Stomach (tissue), 9 donors: ENCODE data around the gene TRAF3. TPM values are rescaled to one million over a fixed set of nuclear protein-coding genes. Genes with fewer than 3 reads are reported as not detected.

Experiments used
- DNase-seq, 2 donors: peaks; one replicate each; pipeline versions ENCODE4 v3.0.0 to v3.0.0-alpha.2; 2013 to 2019
- H3K27ac ChIP-seq, 5 donors: fragments of 200-600 bp in 4 of 5; sonication (generic) in 4 of 5; one replicate each; pipeline ENCODE4 v1.5.1; 2013 to 2019; ENCODE audit warnings: mild to moderate bottlenecking in 1 of 5, moderate library complexity in 1 of 5
- H3K27me3 ChIP-seq, 3 donors: fragments of 200-600 bp; sonication (generic); one replicate each; pipeline ENCODE4 v1.5.1; 2017 to 2019; ENCODE audit warnings: mixed run types in 1 of 3
- H3K36me3 ChIP-seq, 4 donors: fragments of 200-600 bp; sonication (generic); 1 replicate in 3 of 4; 2 replicates in 1 of 4; pipeline ENCODE4 v1.5.1; 2016 to 2019
- H3K4me1 ChIP-seq, 4 donors: fragments of 200-600 bp; sonication (generic); one replicate each; pipeline ENCODE4 v1.5.1; 2016 to 2019
- H3K4me3 ChIP-seq, 4 donors: fragments of 200-600 bp; sonication (generic) in 3 of 4; one replicate each; pipeline ENCODE4 v1.5.1; 2016 to 2019; ENCODE audit warnings: mild to moderate bottlenecking in 1 of 4
- H3K9me3 ChIP-seq, 4 donors: fragments of 200-600 bp; sonication (generic); one replicate each; pipeline ENCODE4 v1.5.1; 2016 to 2019
- CTCF ChIP-seq, 7 experiments: fragments of 450-650 bp in 4 of 7; fragments of 200-600 bp in 3 of 7; sonication (generic) in 3 of 7; IDR thresholded peaks; one replicate each; pipeline ENCODE4 v1.5.1; 2016 to 2019; ENCODE audit warnings: antibody characterized with exemption in 7 of 7, control low read depth in 2 of 7, mild to moderate bottlenecking in 1 of 7
- EP300 ChIP-seq: sonication (generic); formaldehyde crosslinking; IDR thresholded peaks from one replicate; pipeline ENCODE4 v1.6.1; 2017; ENCODE audit warnings: antibody characterized with exemption
- POLR2A ChIP-seq, 4 donors: fragments of 450-650 bp; IDR thresholded peaks; one replicate each; pipeline ENCODE4 v1.6.1; 2016; ENCODE audit warnings: antibody characterized with exemption in 4 of 4, control low read depth in 2 of 4, mild to moderate bottlenecking in 1 of 4, moderate library complexity in 1 of 4
- POLR2AphosphoS5 ChIP-seq, 3 donors: sonication (generic); formaldehyde crosslinking; IDR thresholded peaks; one replicate each; pipeline ENCODE4 v1.6.1; 2016; ENCODE audit warnings: antibody characterized with exemption in 3 of 3
- WGBS, 5 donors: extraction: QIAGEN DNeasy Blood & Tissue Kit in 3 of 5; methylation state at CpG; one replicate each; pipeline versions ENCODE4 v1.1.5 to v1.1.7; 2013 to 2018; 5-methylcytosine and 5-hydroxymethylcytosine counted together
- intact Hi-C: fragments of 100-400 bp; cut with DNase I; formaldehyde crosslinking; loops from one replicate; pipeline ENCODE4 v1.15.1; 2023; ENCODE audit warnings: low total_unique reads
- polyA plus RNA-seq, 3 donors: library from polyadenylated mRNA; stranded (reverse); fragments of 200-250 nt; gene quantifications; one replicate each; pipeline ENCODE4 v1.2.3, GENCODE V29; 2013
- total RNA-seq, 5 donors: library from RNA; depleted of rRNA; stranded (reverse); fragments of >200 nt; gene quantifications; one replicate each; pipeline versions ENCODE4 v1.1.0 to v1.2.3, GENCODE V29; 2014 to 2016
- donor health status: healthy with polysubstance abuse.
- donor health status: Bipolar disorder and iron deficiency.
- donor health status: healthy.

The TRAF3 gene
- total and polyA plus RNA-seq, 8 donors: 3.5 to 30.1 (median 6.3) TPM

- Histone ChIP-seq H3K27me3 (peaks cover 7 to 36% (median 31%) of the 10 kb centered on the region in 3 donors), H3K27ac (no peak overlapping the region), H3K4me3 (no peak overlapping the region), H3K36me3 (peaks cover 10 to 54% (median 44%) of the 10 kb centered on the region in 4 donors), H3K9me3 (no peaks in the 10 kb centered on the region), H3K4me1 (peaks cover 30 to 38% (median 35%) of the 10 kb centered on the region in 4 donors)
- intact Hi-C loops: no loop called here
- 87 to 93% (median 88%) methylated on average over 16 to 26 of the region's 26 CpGs for WGBS, 5 donors
- no peak for DNase-seq
- TF ChIP-seq POLR2A (IDR thresholded peaks at IDR 0.05) (no peak), POLR2AphosphoS5 (IDR thresholded peaks at IDR 0.05) (no peak), EP300 (no peak)
Measured at GRCh38 chr14:102932484-102933248, 155.4 kb downstream of the TRAF3 start.

GRCh38 chr14:102933618-102934231 lies 156.5 kb downstream of the TRAF3 start:
- no peak for DNase-seq
- Histone ChIP-seq H3K27ac (no peak overlapping the region), H3K4me3 (no peak overlapping the region), H3K27me3 (peaks cover 7 to 26% (median 23%) of the 10 kb centered on the region in 3 donors), H3K4me1 (peaks cover 19 to 27% (median 25%) of the 10 kb centered on the region in 4 donors), H3K36me3 (peaks cover 19 to 64% (median 55%) of the 10 kb centered on the region in 4 donors), H3K9me3 (no peaks in the 10 kb centered on the region)
- no peak for TF ChIP-seq POLR2A (IDR thresholded peaks at IDR 0.05)
- TF ChIP-seq EP300: no peak
- TF ChIP-seq CTCF (IDR thresholded peaks at IDR 0.05): no peak
- TF ChIP-seq POLR2AphosphoS5 (IDR thresholded peaks at IDR 0.05): no peak
- intact Hi-C loops: no loop called here
- 92 to 96% (median 94%) methylated on average over 20 of the region's 20 CpGs for WGBS, 5 donors

- peaks cover 3 to 17% (median 14%) of the 10 kb centered on the region in 4 donors for H3K4me1 ChIP-seq
- intact Hi-C loops: no loop called here
- no peaks in the 10 kb centered on the region for H3K9me3 ChIP-seq
- WGBS, 5 donors: 88 to 93% (median 91%) methylated on average over 4 of the region's 4 CpGs
- H3K36me3 ChIP-seq: peaks cover 28 to 84% (median 72%) of the 10 kb centered on the region in 4 donors
- no peak for DNase-seq
- H3K4me3 ChIP-seq: no peak overlapping the region
- H3K27me3 ChIP-seq: peaks cover 0 to 5% (median 2%) of the 10 kb centered on the region in 3 donors
- TF ChIP-seq CTCF (IDR thresholded peaks at IDR 0.05) (no peak), POLR2AphosphoS5 (IDR thresholded peaks at IDR 0.05) (no peak), EP300 (no peak), POLR2A (IDR thresholded peaks at IDR 0.05) (no peak)
- H3K27ac ChIP-seq: no peak overlapping the region
Measured at GRCh38 chr14:102935756-102936155, 158.5 kb downstream of the TRAF3 start.

- H3K36me3 ChIP-seq: peaks cover 43 to 90% (median 83%) of the 10 kb centered on the region in 4 donors
Measured at GRCh38 chr14:102937331-102938175, 160.3 kb downstream of the TRAF3 start.

More at GRCh38 chr14:102937331-102938175, 160.3 kb downstream of the TRAF3 start:
- WGBS, 5 donors: 93 to 95% (median 94%) methylated on average over 17 to 22 of the region's 22 CpGs
- H3K4me1 ChIP-seq: peaks cover 7 to 22% (median 14%) of the 10 kb centered on the region in 4 donors
- H3K4me3 ChIP-seq: no peak overlapping the region
- no peak for TF ChIP-seq POLR2AphosphoS5 (IDR thresholded peaks at IDR 0.05)
- no peak for TF ChIP-seq EP300
- no peak for TF ChIP-seq CTCF (IDR thresholded peaks at IDR 0.05)
- no peak for TF ChIP-seq POLR2A (IDR thresholded peaks at IDR 0.05)
- DNase-seq: no peak
- no peak overlapping the region for H3K27ac ChIP-seq
- H3K9me3 ChIP-seq: no peaks in the 10 kb centered on the region
- intact Hi-C loops: no loop called here
- no peaks in the 10 kb centered on the region for H3K27me3 ChIP-seq
